Measurements from ENCODE around the gene DRG1.
"Not testable (repeated sequence)": the region's sequence is repeated elsewhere in the genome, so short reads cannot be mapped to it uniquely, and the experiment has no call there.

The DRG1 gene

GRCh38 chr22:31446767-31447166, 47.4 kb downstream of the DRG1 start:
- TF ChIP-seq JUND (IDR thresholded peaks at IDR 0.05; ENCODE audit: low read depth): no peak
- in situ Hi-C loops (cut with HindIII; ENCODE audit: low pct_unique_long_range_greater_than_20kb, low sequenced_read_pairs): no loop called here
- no peak for DNase-seq (ENCODE audit: low read depth in 1 of 2, low spot score in 1 of 2)

GRCh38 chr22:31447337-31447736, 47.9 kb downstream of the DRG1 start:
- in situ Hi-C loops (cut with HindIII; ENCODE audit: low pct_unique_long_range_greater_than_20kb, low sequenced_read_pairs): no loop called here
- DNase-seq (ENCODE audit: low read depth in 1 of 2, low spot score in 1 of 2): no peak
- TF ChIP-seq JUND (IDR thresholded peaks at IDR 0.05; ENCODE audit: low read depth): no peak

- in situ Hi-C loops (cut with HindIII; ENCODE audit: low pct_unique_long_range_greater_than_20kb, low sequenced_read_pairs): no loop called here
- TF ChIP-seq JUND (IDR thresholded peaks at IDR 0.05; ENCODE audit: low read depth): no peak
- no peak for DNase-seq (ENCODE audit: low read depth in 1 of 2, low spot score in 1 of 2)
These were observed 49.0 kb downstream of the DRG1 start for GRCh38 chr22:31448382-31448781.

- in situ Hi-C loops (cut with HindIII; ENCODE audit: low pct_unique_long_range_greater_than_20kb, low sequenced_read_pairs): no loop called here
- DNase-seq (ENCODE audit: low read depth in 1 of 2, low spot score in 1 of 2): no peak
- no peak for TF ChIP-seq JUND (IDR thresholded peaks at IDR 0.05; ENCODE audit: low read depth)
These were observed 50.1 kb downstream of the DRG1 start for GRCh38 chr22:31449506-31449905.

- in situ Hi-C loops (cut with HindIII; ENCODE audit: low pct_unique_long_range_greater_than_20kb, low sequenced_read_pairs): no loop called here
- DNase-seq (ENCODE audit: low read depth in 1 of 2, low spot score in 1 of 2): peak; percentile 8 to 70
- TF ChIP-seq JUND (IDR thresholded peaks at IDR 0.05; ENCODE audit: low read depth): no peak
These were observed 52.5 kb downstream of the DRG1 start for GRCh38 chr22:31451709-31452571.

GRCh38 chr22:31461699-31462098, 62.3 kb downstream of the DRG1 start:
- no peak for TF ChIP-seq JUND (IDR thresholded peaks at IDR 0.05; ENCODE audit: low read depth)
- in situ Hi-C loops (cut with HindIII; ENCODE audit: low pct_unique_long_range_greater_than_20kb, low sequenced_read_pairs): no loop called here
- no peak for DNase-seq (ENCODE audit: low read depth in 1 of 2, low spot score in 1 of 2)

- TF ChIP-seq JUND (IDR thresholded peaks at IDR 0.05; ENCODE audit: low read depth): no peak
- in situ Hi-C loops (cut with HindIII; ENCODE audit: low pct_unique_long_range_greater_than_20kb, low sequenced_read_pairs): no loop called here
- no peak for DNase-seq (ENCODE audit: low read depth in 1 of 2, low spot score in 1 of 2)
These were observed 65.9 kb downstream of the DRG1 start for GRCh38 chr22:31465307-31465706.

GRCh38 chr22:31474743-31475142, 75.3 kb downstream of the DRG1 start:
- in situ Hi-C loops (cut with HindIII; ENCODE audit: low pct_unique_long_range_greater_than_20kb, low sequenced_read_pairs): no loop called here
- no peak for DNase-seq (ENCODE audit: low read depth in 1 of 2, low spot score in 1 of 2)
- no peak for TF ChIP-seq JUND (IDR thresholded peaks at IDR 0.05; ENCODE audit: low read depth)

GRCh38 chr22:31475800-31476199, 76.4 kb downstream of the DRG1 start:
- no peak for DNase-seq (ENCODE audit: low read depth in 1 of 2, low spot score in 1 of 2)
- in situ Hi-C loops (cut with HindIII; ENCODE audit: low pct_unique_long_range_greater_than_20kb, low sequenced_read_pairs): no loop called here
- TF ChIP-seq JUND (IDR thresholded peaks at IDR 0.05; ENCODE audit: low read depth): no peak

GRCh38 chr22:31477329-31477728, 77.9 kb downstream of the DRG1 start:
- no peak for DNase-seq (ENCODE audit: low read depth in 1 of 2, low spot score in 1 of 2)
- TF ChIP-seq JUND (IDR thresholded peaks at IDR 0.05; ENCODE audit: low read depth): no peak
- in situ Hi-C loops (cut with HindIII; ENCODE audit: low pct_unique_long_range_greater_than_20kb, low sequenced_read_pairs): no loop called here

- TF ChIP-seq JUND (IDR thresholded peaks at IDR 0.05; ENCODE audit: low read depth): no peak
- no peak for DNase-seq (ENCODE audit: low read depth in 1 of 2, low spot score in 1 of 2)
- in situ Hi-C loops (cut with HindIII; ENCODE audit: low pct_unique_long_range_greater_than_20kb, low sequenced_read_pairs): no loop called here
These were observed 81.7 kb downstream of the DRG1 start for GRCh38 chr22:31481129-31481528.

- in situ Hi-C loops (cut with HindIII; ENCODE audit: low pct_unique_long_range_greater_than_20kb, low sequenced_read_pairs); DNase-seq (ENCODE audit: low read depth in 1 of 2, low spot score in 1 of 2): not testable (repeated sequence)
These were observed 83.1 kb downstream of the DRG1 start for GRCh38 chr22:31482470-31482869.
